NCI-H128 (cell line): ENCODE measurements around the gene PAPOLB.

ENCODE experiments used
- DNase-seq: peaks from one replicate; lab custom pipeline; 2025; ENCODE audit not compliant: unreplicated experiment; lab: John Stamatoyannopoulos, UW

Gene PAPOLB

DNA sequence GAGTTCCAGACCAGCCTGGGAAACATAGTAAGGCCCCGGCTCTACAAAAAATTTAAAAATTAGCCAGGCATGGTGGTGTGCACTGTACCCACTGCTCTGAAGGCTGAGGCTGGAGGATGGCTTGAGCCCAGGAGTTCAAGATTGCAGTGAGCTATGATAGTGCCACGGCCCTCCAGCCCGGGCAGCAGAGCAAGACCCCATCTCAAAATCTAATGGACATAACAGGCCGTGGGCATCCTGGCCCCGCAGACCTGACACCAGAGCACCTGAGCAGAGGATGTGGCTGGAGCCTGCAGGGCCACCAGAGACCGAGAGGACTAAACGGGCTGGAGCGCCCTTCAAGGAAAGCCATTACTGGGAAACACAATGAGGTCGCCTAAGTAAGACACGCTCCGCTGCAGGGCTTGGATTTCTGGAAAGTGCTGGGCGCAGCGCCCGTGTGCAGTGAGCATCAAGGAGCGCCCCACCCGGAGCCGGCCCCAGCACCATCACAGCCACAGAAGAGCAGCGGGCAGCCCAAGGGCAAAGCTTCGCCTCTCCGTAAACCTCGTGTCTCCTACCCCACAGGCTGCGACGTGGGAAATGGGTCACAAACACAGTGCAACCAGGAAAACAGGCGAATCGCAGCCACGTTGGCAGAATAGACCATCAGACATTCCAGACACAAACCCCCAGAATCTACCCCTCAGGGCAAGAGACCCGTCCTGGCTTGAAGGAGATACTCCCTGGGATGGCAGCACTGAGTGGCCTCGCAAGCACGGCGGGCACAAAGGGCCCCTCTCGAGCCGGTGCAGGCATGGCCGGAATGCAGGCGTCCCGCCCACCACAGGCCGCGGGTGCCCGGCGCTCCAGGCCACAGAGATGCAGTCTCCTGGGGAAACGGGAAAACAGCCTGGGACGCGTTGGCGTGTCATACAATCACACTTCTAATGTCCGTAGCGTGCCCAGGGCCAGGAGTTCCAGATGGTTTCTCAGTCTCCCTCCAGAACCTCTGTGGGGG is 16.8 kb upstream of the PAPOLB start:
- DNase-seq = no peak

GRCh38 chr7:4876586-4876985 is 14.8 kb upstream of the PAPOLB start:
- DNase-seq = no peak

DNA sequence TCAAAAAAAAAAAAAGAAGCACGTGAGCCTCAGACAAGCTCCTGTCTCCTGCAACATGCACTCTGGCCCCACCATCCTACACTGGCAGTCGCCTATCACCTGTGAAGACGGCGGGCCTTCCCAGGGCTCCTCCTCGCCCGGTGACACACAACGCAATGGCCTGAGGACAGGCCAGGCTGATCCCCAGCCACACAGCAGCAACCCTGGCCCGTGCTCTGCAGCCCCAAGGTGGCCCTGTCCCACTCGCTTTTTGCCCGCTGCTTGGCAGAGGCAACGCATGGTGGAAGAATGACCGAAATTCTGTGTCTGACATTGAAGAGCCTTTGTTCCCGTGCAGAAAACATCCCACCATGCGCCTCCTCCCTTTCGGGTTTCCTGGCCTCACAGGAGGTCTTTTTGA is 13.6 kb upstream of the PAPOLB start:
- DNase-seq = no peak

GRCh38 chr7:4873071-4873944 is 11.5 kb upstream of the PAPOLB start:
- DNase-seq = no peak

GRCh38 chr7:4871930-4872675 is 10.3 kb upstream of the PAPOLB start:
- DNase-seq = no peak

DNA sequence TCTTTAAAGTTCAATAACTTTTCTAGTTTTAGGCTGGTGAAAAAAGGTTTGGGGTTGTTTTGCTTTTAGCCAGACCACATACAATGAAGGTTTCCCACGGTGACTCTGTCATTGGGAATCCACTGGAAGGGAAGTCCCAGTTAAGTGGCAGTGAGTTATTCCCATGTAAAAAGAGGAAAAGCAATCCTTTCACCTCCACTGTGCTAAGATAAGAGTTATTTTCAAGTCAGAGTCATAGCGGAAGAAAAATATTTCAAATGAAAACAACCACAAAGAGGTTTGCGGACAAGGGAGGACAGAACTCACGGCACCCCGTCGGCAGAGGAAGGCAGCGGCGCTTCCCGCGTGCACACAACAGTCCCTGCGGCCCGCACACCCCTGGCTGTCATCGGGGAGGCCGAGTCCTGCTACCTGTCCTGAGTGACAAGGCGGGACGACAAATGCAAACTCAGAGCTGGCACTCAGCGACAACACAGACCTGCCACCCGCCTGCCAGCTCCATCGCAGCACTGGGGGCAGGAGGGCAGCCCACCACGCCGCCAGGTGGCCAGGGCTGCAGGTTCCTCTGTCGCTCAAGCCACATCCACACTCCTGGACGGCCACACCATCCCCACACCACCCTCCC is 9.3 kb upstream of the PAPOLB start:
- no peak for DNase-seq

- DNase-seq = no peak
Measured at GRCh38 chr7:4868493-4868892, 6.7 kb upstream of the PAPOLB start.

DNA sequence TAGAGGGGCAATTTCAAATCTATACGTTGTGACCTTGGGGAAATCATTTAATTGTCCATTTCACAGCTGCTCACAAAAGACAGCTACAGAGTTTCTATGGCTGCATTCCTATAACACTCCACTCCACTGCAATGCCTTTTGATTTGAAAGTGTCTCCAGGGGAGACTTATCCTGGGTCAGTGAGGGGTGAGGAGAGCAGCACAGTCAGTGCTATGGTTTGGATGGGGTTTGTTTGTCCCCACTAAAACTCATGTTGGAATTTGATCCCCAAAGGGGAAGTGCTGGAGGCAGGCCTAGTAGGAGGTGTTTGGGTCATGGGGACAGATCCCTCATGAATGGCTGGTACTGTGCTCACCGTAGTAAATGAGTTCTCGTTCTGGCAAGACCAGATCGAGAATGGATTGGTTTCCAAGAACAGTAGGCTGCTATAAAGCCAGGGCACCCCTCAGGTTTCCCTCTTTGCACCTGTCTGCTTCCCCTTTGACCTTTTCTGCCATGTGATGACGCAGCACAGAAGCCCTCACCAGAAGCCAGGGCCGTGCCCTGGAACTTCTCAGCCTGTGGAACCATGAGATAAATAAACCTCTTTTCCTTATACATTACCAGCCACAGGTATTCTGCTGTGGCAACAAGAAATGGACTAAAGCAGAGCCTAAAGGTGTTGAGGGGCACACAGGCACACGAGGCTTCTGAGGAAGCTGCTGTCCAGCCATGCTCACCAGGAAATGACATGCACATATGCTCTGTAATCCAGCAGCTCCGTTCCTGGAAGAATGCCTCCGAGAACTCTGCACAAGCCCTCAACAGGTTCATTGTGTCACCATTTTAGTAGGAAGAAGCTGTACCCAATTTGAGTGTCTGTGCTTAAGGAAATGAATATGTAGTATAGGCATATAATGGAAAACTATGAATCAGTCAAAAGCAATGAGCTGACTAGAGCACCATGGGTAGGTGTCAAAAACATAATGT is 5.0 kb upstream of the PAPOLB start:
- no peak for DNase-seq

DNA sequence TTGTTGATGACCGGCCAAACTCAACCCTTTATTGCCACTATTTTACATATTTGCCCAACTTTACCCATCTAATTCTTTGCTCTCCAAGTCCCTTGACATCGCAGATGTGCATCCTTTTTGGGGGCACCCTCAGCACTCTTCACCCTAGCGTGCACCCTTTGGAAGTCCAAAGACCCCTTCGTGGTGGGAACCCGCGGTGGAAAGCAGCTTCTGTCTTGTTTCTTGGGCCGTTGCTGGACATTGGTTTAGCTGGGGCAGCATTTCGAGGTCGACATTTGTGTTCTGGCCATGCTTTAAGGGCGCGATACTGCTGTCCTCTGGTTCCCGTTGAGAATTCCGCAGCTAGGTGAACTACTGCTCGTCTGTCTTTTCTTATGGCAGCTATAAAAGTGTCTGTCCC is 326 bp upstream of the PAPOLB start:
- DNase-seq = no peak

DNA sequence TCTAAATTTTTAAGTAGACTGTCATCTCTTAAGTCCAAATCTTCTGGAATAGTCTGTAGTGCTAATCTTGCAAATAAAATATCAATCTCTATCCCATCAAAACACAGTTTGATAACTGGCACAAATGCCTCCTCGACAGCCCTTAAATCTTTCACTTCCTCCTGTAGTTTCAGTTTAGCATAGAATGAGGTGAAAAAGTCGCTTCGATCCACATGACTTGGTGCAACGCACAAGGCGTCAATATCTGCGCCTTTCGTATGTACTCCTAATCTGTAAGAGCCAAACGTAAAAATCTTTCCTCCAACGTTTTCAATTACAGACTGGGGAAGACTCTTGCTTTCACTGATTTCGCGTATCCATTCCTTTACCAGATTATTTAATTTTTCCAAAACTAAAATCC is 603 bp downstream of the PAPOLB start:
- DNase-seq = no peak

DNA sequence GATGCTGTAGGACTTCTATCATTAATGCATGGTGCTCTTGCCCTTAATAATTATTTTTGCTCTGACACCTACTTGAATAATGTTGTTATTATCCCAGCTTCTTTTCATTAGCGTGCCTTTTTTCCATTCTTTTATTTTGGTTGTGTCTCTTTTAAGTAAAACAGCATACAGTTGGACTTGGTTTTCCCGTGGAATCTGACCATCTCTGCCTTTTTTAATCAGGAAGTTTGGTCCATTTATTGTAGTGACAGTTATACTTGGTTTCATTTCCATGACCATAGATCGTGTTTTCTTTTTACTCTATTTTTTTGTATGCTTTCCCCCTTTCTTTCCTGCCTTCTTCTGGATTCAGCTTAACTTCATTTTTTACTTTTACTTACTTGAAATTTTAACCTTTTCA is 4.6 kb downstream of the PAPOLB start:
- DNase-seq = no peak

- no peak for DNase-seq
Measured at GRCh38 chr7:4856336-4857057, 5.3 kb downstream of the PAPOLB start.

DNA sequence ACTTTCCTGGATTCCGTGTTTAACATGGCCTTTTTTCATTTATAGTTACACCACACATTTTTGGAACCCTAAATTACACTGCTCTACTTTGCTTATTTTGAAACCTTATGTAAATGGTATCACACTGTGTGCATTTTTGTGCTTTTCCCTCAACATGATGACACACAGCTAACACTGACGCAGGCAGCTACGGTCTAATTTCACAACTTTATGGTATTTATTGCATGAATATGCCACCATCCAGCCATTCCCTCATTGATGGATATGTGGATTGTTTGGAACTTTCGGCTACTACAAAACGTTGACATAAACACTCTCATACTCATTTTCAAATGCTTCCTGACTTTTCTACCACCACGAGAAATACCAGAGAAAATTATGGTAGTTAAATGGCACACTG is 6.9 kb downstream of the PAPOLB start:
- no peak for DNase-seq

- DNase-seq = no peak
Measured at GRCh38 chr7:4851459-4852422, 10.1 kb downstream of the PAPOLB start.

DNA sequence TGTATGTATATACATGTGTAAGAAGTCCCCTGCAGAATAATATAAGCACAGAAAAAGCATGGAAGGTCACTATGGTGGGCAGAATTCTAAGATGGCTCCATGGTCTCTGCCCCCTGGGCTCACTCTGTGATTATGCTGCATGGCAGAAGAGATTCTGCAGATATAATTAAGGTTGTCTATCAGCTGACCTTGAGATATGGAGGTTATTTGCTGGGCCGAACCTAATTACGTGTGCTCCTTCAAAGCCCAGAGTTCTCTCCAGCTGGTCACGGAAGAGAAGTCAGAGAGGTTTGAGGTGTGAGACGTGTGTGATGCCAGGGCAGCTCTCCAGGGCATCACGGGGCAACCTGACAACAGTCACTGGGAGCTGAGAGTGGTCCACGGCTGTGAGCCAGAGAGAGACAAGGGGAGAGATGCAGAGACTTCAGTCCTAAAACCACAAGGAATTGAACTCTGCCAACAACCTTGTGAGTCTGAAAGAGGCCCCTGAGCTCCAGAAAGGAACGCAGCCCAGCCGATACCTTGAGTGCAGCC is 11.5 kb downstream of the PAPOLB start:
- DNase-seq = no peak

GRCh38 chr7:4849390-4849789 is 12.4 kb downstream of the PAPOLB start:
- no peak for DNase-seq

DNA sequence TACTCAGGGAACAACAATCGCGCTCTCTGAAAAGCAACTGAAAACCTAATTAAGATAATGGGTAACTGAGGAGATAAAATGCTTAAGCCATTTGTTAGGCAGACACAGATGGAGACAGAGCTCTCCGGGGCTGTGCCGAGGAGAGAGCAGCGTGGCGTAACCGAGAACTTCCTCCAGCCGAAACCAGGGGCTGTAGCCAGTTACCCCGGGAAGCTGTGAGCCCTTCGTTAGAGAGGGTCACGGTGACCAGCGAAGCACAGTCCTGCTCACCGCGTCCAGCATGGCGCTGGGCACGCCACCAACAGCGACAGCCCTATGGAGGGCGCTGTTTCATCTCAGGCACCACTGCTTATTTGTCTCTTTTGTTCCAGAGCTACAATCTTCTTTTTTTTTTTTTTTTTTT is 16.1 kb downstream of the PAPOLB start:
- no peak for DNase-seq
